Superior temporal gyrus (tissue), 1 donor: ENCODE measurements around the gene SUPT6H.
"Not testable (repeated sequence)": the region's sequence is repeated elsewhere in the genome, so short reads cannot be mapped to it uniquely, and the experiment has no call there.

Experiments used
- DNase-seq: peaks from one replicate; pipeline ENCODE4 v3.0.0-alpha.2; 2016; ENCODE audit errors: extremely low spot score

Gene SUPT6H

DNA sequence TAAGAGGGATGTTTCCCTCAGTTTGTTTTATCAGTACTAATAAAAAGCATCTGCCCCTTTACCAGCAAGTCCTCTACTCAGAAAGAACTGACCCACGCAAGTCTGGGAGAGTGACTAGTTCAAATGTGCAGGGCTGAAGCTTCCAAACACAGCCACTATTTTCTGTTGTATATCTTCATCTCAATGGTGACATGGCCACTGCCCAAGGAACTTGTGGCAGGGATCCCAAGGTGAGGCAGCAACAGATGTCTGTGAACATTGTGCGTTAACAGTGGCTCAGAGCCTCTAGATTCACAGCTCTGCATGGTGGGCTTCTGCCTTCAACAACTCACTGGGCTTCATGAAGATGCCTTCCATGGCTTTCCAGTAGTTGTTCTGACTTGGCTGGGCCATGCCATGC is 13.3 kb upstream of the SUPT6H start:
- no peak for DNase-seq

DNA sequence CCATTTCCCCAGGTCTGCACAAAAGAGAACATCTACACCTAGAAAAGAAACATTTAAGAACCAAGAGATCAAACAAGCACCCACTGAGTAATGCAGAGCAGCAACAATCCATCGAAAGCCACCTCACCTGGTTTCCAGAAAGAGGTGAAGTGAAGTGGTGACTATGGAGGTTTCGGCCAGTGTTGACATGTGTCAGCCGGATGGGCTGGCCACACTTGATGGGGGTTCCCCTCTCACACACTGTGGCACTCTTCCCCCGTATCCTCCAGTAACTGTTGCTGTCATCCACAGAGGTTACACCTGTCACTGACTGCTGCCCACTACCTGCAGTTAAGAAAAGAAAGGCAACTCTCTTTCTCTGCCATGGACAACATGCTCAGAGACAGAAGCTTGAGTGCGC is 6.8 kb upstream of the SUPT6H start:
- DNase-seq: no peak

DNA sequence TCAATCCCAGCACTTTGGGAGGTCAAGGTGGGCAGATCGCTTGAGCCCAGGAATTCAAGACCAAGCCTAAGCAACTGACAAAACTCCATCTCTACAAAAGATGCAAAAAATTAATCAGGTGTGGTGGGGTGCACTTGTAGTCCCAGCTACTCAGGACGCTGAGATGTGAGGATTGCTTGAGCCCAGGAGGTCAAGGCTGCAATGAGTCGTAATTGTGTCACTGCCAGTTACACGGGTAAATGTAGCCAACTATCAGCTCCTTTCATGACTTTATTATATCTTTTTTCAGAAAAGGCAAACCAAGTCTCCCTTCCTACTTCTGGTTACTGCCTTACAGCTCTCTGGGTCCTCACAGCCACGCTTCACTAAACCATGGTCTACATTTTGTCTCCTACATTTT is 4.2 kb upstream of the SUPT6H start:
- DNase-seq: no peak

DNA sequence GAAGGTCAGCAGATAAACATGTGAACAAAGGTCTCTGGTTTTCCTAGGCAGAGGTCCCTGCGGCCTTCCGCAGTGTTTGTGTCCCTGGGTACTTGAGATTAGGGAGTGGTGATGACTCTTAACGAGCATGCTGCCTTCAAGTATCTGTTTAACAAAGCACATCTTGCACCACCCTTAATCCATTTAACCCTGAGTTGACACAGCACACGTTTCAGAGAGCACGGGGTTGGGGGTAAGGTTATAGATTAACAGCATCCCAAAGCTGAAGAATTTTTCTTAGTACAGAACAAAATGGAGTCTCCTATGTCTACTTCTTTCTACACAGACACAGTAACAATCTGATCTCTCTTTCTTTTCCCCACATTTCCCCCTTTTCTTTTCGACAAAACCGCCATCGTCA is 3.7 kb upstream of the SUPT6H start:
- not testable (repeated sequence) for DNase-seq

DNA sequence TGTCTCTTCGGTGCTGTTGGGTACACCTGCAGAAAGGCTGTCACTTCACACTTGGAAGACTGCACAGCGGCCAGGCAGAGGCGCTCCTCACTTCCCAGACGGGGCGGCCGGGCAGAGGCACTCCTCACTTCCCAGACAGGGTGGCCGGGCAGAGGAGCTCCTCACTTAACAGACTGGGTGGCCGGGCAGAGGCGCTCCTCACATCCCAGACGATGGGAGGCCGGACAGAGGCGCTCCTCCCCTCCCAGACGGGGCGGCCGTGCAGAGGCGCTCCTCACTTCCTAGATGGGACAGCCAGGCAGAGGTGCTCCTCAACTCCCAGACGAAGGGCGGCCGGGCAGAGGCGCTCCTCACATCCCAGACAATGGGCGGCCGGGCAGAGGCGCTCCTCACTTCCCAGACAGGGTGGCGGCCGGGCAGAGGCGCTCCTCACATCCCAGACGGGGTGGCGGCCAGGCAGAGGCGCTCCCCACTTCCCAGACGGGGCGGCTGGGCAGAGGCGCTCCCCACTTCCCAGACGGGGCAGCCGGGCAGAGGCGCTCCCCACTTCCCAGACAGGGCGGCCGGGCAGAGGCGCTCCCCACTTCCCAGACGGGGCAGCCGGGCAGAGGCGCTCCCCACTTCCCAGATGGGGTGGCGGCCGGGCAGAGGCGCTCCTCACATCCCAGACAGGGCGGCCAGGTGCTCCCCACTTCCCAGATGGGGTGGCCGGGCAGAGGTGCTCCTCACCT is 3.1 kb upstream of the SUPT6H start:
- DNase-seq: not testable (repeated sequence)

DNA sequence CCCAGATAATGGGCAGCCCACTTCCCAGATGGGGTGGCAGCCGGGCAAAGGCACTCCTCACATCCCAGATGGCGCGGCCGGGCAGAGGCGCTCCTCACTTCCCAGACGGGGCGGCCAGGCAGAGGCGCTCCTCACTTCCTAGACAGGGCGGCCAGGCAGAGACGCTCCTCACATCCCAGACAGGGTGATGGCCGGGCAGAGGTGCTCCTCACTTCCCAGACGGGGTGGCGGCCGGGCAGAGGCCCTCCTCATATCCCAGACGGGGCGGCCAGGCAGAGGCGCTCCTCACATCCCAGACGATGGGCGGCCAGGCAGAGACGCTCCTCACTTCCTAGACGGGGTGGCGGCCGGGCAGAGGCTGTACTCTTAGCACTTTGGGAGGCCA is 2.5 kb upstream of the SUPT6H start:
- DNase-seq: not testable (repeated sequence)

DNA sequence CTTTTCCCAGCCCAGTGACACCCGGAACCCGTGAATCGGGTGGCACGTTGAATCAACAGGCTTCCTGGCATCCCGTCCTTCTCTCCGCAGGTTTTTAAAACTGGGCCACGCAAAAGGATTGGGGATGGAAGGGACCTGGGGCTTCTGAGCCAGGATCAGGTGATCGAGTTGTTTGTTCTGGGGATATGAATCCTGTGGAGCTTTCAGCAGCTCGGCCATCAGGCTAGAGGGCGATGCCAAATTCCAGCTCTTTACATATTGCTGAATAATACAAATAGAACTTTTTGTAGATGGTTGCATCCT is 473 bp downstream of the SUPT6H start:
- peak; percentile 26 for DNase-seq

DNA sequence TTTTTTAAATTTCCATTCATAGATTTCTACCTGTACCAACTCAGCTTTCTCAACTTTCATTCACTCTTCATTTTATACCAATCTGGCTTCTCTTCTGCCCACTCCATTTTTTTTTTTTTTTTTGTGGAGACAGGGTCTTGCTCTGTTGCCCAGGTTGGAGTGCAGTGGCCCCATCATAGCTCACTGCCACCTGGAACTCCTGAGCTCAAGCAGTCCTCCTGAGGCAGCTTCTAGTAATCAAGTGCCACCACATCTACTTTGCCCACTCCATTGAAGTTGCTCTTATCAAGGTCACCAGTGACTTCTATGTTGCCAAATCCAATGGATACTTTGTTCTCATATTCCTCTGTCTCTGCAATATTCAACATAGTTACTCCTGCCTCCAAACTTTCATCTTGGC is 1.7 kb downstream of the SUPT6H start:
- no peak for DNase-seq

DNA sequence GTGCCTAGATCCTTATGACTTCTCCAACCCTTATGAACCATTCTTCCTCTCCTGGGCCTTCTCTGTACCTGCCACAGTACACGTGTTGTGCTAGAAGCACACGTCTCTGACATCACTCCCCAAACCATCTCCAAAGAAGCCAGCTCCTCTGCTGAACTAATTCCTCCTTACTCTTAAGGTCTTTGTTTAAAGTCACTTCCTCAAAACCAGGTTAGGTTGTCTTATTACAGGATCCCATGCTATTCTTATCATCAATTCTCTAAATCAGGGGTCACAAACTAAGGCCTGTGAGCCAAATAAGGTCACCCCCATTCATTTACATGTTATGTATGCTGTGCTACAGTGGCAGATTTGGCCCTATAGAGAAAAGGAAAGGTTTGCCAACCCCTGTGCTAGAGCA is 4.0 kb downstream of the SUPT6H start:
- no peak for DNase-seq

DNA sequence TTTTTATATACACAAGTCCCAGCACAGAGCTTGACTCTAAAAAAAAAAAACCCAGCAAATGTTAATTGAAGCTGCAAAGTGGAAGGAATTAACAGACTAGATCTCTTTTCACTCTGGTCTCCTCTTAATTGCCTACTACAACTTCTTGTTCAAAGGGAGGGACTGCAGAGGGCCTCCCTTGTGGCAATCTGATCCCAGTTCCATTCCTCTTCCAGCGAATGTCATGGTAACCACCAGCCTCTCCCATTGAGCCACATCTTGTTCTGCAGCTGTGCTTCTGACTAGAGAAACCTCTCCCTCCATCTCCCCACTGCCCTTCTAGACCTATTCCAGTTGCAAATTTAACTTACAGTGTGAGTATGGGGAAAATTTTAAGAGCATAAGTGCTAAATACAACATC is 5.9 kb downstream of the SUPT6H start:
- no peak for DNase-seq

DNA sequence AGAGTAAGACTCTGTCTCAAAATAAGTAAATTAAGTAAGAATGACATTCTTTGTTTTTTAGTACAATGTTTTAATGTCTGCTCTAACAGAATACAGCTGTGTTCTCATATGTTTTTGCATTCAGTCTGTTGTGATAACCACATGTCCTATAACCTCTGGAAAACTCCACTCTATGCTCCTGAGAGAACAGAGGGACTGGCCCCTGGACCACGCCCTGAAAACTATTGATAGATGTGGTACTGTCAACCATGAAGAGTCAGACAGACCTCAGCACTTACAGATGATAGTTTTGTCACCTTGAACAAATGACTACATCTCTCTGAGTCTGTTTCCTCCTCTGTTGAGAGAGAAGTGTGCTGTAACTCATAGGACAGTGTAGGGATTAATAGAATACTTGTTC is 7.9 kb downstream of the SUPT6H start:
- no peak for DNase-seq

DNA sequence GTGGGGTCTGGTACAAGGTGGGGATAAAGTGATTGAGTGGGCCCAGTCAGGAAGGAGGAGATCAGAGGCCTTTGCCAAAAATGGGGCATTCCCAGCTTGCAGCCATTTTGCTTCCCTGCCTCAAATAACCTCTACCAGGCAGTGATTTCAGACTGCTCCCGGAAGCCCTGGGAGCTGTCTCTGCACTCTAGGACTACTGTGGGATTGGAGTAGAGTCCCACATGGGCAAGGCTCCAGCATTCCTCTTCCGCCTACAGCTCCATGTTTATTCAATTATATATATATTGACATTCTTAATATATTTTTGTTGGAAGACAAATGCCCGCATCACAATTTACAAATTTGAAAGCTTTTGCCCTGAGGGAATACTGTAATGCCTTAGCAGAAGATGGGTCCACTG is 13.5 kb downstream of the SUPT6H start:
- DNase-seq: no peak

DNA sequence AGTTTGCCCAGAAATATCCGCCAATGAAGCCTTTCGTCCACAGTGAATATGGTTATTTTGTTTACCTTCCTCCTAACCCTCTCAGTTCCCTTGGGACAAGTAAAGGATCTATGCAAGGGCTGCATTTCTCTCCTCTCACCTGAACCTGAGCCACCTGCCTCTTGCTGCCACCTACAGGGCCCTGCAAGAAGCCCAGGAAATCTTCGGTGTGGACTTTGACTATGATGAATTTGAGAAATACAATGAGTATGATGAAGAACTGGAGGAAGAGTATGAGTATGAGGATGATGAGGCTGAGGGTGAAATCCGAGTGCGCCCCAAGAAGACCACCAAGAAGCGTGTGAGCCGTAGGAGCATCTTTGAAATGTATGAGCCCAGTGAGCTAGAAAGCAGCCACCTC is 14.0 kb downstream of the SUPT6H start:
- no peak for DNase-seq

DNA sequence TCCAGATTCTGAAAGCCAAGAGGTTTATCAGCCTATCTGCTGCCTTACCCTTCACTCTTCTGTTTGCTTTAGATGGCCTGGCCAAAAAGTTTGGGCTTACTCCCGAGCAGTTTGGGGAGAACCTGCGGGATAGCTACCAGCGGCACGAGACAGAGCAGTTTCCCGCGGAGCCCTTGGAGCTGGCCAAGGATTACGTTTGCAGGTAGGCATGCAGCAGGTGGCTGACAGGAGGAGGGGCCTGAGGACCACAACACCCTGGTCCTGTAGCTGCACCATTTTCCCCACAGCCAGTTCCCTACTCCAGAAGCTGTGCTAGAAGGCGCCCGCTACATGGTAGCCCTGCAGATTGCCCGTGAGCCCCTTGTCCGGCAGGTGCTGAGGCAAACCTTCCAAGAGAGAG is 20.6 kb downstream of the SUPT6H start:
- no peak for DNase-seq

DNA sequence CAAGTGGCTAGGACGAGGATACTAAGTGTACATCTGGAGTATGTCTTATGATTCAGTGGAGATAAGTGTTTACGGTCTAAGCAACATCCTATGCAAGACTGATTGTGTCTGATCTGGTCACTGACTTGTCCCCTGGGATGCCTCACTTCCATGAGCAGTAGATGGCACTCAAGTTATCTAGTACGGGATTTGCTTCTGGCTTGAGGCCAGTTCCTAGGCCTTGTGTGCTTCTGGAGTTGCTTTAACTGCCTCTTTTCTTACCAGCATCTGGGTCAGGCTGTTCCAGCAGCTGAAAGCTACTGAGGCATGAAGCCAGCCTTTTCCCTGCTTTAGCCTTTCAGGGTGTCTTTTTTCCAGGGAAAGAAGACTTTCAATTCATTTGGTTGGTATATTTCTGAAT is 23.0 kb downstream of the SUPT6H start:
- DNase-seq: peak; percentile 94

DNA sequence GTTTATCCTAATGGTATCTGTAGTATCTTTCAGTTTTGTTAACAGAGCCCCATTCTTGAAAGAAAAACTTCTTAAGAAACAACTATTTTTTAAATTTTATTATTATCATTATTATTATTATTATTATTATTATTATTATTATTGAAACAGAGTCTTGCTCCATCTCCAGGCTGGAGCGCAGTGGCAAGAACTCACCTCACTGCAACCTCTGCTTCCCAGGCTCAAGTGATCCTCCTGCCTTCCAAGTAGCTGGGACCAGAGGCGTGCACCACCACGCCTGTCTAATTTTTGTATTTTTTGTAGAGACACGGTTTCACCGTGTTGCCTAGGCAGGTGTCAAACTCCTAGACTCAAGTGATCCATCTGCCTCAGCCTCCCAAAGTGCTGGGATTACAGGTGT is 23.4 kb downstream of the SUPT6H start:
- DNase-seq: no peak

DNA sequence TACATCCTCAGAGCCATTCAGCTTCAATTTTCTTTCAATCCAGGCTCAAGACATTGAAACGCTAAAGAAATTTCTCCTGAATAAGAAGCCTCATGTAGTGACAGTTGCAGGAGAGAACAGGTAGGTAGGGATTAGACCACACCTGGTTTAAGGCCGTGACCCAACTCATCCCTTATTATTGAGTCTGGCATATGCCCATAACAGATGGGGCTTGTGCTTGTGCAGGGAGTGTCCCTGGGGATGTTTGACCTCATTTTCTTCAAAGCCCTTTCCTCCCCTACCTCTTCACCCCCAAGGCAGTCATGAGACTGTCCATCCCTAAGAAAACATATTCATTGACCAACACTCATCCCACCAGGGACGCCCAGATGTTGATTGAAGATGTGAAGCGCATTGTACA is 24.3 kb downstream of the SUPT6H start:
- no peak for DNase-seq

DNA sequence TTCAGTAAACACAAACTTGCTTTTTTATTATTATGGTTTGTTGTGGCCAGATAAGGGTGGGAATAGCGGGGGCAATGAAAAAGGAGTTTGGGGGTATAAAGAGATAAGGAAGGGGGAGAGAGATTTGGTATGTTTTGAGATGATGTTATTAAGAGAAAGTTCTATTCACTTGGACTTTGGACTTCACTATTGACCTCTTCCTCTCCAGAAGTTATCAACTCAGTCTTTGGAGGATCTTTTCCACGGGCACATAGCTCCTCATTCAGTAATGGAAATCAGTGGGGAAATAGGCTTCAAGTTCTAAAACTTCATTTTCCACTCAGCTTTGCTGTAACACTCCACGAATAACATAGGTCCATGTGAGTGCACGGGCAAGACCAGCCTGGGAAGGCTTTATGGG is 26.5 kb downstream of the SUPT6H start:
- no peak for DNase-seq

DNA sequence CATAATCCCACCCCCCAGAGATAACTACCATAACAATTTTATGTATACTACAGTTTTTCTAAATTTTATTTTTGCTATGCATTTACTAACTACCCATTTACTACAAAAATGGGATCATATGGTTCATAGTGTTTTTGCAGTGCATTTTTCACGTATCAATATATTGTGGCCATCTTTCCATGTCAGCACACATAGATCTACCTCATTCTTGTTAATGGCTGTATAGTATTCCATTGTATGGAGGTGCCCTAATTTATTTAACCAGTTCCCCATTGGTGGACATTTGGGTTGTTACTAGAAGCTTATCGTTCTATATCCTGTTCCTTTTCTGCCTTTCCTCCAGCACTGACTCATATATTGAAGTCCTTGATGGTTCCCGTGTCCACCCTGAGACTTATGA is 27.0 kb downstream of the SUPT6H start:
- no peak for DNase-seq

DNA sequence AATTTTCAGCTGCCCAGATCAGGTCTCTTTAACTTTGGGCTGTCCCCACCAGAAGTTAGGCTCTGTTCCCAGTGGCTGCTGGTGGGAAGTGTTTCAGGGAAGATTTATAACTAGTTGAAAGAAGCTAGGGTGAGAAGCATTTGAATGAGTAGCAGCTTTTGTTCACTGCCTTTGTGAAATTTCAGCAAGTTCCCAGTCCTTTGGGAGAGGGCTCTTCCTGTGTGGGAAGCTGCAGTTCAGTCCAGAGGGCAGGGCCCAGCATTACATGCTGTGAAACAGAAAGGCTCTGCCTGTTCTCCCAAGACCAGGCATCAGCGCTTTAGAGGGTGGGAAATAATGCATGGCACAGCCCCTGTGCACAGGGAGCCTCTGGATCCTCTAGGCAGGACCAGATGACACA is 31.9 kb downstream of the SUPT6H start:
- no peak for DNase-seq

DNA sequence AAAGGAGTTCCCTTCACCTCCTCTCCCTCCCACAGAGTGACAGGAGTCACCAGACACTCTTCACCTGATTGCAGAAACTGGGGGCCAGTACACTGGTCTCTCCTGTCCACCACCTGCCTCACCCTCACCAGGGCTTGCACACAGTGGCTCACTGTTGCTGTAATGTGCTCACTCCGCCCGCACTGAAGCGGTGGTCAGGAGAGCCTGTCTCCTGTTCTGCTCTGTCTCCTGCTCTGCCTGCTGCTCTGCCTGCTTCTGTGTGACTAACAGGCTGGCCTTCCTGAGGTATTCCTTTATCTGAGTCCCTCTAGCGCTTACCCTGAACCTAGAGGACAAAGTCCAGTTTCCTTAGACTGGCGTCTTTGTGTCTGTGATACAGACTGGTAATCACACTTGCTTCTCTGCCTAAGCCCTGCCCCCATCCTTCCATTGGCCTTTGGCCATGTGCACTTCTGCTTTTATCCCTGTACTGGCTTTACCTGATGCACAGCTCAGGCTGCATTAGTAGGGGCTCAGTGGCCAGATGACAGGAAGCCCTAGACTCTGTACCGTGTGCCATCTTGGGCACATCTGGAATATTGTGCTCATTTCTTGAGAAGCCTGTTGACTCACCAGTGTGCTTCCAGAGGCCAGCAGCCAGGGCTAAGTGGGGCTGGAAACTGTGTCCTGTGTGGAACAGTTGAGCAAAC is 36.4 kb downstream of the SUPT6H start:
- DNase-seq: no peak

DNA sequence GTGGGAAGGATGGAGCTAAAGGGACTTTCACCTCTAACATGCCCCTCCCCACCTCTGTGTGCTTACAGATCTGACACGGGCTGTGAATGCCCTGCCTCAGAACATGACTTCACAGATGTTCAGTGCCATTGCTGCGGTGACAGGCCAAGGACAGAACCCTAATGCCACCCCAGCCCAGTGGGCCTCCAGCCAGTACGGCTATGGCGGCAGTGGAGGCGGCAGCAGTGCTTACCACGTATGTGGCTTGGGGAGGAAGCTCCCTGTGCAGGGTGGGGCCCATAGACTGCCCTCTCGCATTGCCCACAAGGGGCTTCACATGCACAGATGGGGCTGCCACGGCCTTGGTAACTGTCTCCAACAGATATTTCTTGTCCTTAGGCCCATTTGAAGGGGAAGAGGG is 38.3 kb downstream of the SUPT6H start:
- no peak for DNase-seq

DNA sequence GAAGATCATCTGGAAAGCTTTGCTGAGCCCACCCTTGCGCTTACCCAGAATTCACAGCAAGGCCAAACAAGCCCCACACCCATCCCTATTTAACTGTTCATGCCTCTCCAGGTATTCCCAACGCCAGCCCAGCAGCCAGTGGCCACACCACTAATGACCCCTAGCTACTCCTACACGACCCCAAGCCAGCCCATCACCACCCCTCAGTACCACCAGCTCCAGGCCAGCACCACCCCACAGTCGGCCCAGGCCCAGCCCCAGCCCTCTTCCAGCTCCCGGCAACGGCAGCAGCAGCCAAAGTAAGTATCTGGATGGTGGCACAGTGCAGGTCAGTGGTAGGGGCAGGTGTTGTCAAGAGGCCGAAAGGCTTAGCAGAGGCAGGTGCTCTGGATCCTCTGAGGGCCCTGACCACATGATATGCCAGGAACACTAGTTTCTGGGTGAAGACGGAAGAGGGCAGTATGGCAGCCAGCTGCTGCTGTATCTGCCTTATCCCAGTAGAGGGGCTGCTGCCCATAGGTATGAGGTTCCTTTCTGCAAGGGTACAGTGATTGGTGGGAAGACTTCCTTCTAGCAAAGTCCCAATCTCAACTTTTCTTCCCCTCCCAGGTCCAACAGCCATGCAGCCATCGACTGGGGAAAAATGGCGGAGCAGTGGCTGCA is 39.0 kb downstream of the SUPT6H start:
- no peak for DNase-seq
